HCT116 (cell line): Measurements from ENCODE around the gene SPRED1. TPM values are rescaled to one million over a fixed set of nuclear protein-coding genes. Genes with fewer than 3 reads are reported as not detected.

Experiments
- ATAC-seq: fragments of 200-7000 bp; cut with Tn5 transposase; 2 replicates; pipeline ENCODE4 v1.9.1; 2020; ENCODE audit warnings: mild to moderate bottlenecking, moderate library complexity
- BruUV-seq: library from RNA; stranded (reverse); fragments of 400-500 nt; replicated peaks from 2 replicates; lab custom pipeline; 2021; lab: Mats Ljungman, UMichigan
- CTCF ChIA-PET: fragments of 300-600 bp; sonication (Branson Sonifier 250); formaldehyde crosslinking; loops from one replicate; lab custom pipeline; 2021; ENCODE audit warnings: antibody characterized with exemption; lab: Charles Lee
- POLR2A ChIA-PET: fragments of 300-600, 350-600 bp; sonication (Branson Sonifier 250); formaldehyde crosslinking; loops from one replicate; lab custom pipeline; 2021; ENCODE audit warnings: antibody characterized with exemption; lab: Charles Lee
- RAD21 ChIA-PET, 2 experiments: fragments of 300-600 bp; sonication (Branson Sonifier 250); formaldehyde crosslinking; loops; one replicate each; lab custom pipeline; 2023; ENCODE audit warnings: low total read pairs in 2 of 2; ENCODE audit not compliant: uncharacterized antibody in 2 of 2, unreplicated experiment in 2 of 2, low non-redundant PET in 1 of 2; lab: Charles Lee
- DNase-seq: peaks from one replicate; pipeline ENCODE4 v3.0.0-alpha.2; 2010; ENCODE audit warnings: low read depth, low spot score
- H2AFZ ChIP-seq: fragments of 200-600 bp; shearing (Covaris generic), sonication (generic); 2 replicates; pipeline ENCODE4 v1.6.1; 2017; ENCODE audit warnings: low read depth, mixed run types, mixed read lengths, antibody characterized with exemption, low read length; ENCODE audit not compliant: poor library complexity, severe bottlenecking
- H3K27ac ChIP-seq: 2 replicates; pipeline ENCODE4 v1.5.1; 2012; ENCODE audit warnings: low read depth, low read length
- H3K27me3 ChIP-seq: fragments of 200-600 bp; sonication (generic); 2 replicates; pipeline ENCODE4 v1.6.1; 2016; ENCODE audit warnings: mixed run types, low read length, mixed read lengths; ENCODE audit not compliant: insufficient read depth
- H3K36me3 ChIP-seq, 2 experiments: fragments of 200-500 bp in 1 of 2; fragments of 200-600 bp in 1 of 2; sonication (Bioruptor generic) in 1 of 2; sonication (generic) in 1 of 2; 2 replicates each; pipeline versions ENCODE4 v1.5.1 to v1.6.1; 2014 to 2016; ENCODE audit warnings: low read length in 2 of 2, inconsistent platforms in 1 of 2, mixed read lengths in 1 of 2, mixed run types in 1 of 2; ENCODE audit not compliant: insufficient read depth in 2 of 2, control insufficient read depth in 1 of 2
- H3K4me1 ChIP-seq, 2 experiments: fragments of 200-600 bp in 1 of 2; sonication (generic) in 1 of 2; 2 replicates each; pipeline versions ENCODE4 v1.5.1 to v1.6.1; 2012 to 2017; ENCODE audit warnings: low read length in 2 of 2, inconsistent platforms in 1 of 2, mild to moderate bottlenecking in 1 of 2, mixed read lengths in 1 of 2, mixed run types in 1 of 2, moderate library complexity in 1 of 2; ENCODE audit not compliant: insufficient read depth in 2 of 2, control insufficient read depth in 1 of 2
- H3K4me2 ChIP-seq: fragments of 200-600 bp; sonication (generic); 2 replicates; pipeline ENCODE4 v1.6.1; 2017; ENCODE audit warnings: mixed run types, low read length, mixed read lengths
- H3K4me3 ChIP-seq, 2 experiments: fragments of 200-600 bp in 1 of 2; sonication (generic) in 1 of 2; replicated peaks in 1 of 2; 2 replicates each; pipeline ENCODE4 v1.5.1; 2011 to 2016; ENCODE audit warnings: low read length in 2 of 2, control low read depth in 1 of 2, low read depth in 1 of 2, mild to moderate bottlenecking in 1 of 2, mixed read lengths in 1 of 2, mixed run types in 1 of 2
- H3K79me2 ChIP-seq: fragments of 200-600 bp; sonication (generic); 2 replicates; pipeline ENCODE4 v1.6.1; 2017; ENCODE audit warnings: mild to moderate bottlenecking, mixed run types, low read length, moderate library complexity, mixed read lengths; ENCODE audit not compliant: insufficient read depth
- H3K9ac ChIP-seq: fragments of 200-600 bp; sonication (generic); 2 replicates; pipeline ENCODE4 v1.6.1; 2016; ENCODE audit warnings: low read length, mixed read lengths
- H3K9me2 ChIP-seq: fragments of 200-600 bp; sonication (generic), shearing (Covaris generic); 2 replicates; pipeline ENCODE4 v1.6.1; 2017; ENCODE audit warnings: mixed run types, mild to moderate bottlenecking, moderate library complexity; ENCODE audit not compliant: insufficient read depth
- H3K9me3 ChIP-seq, 2 experiments: fragments of 200-500 bp in 1 of 2; fragments of 200-600 bp in 1 of 2; sonication (Bioruptor generic) in 1 of 2; sonication (generic) in 1 of 2; 2 replicates each; pipeline ENCODE4 v1.6.1; 2014 to 2017; ENCODE audit warnings: low read length in 2 of 2, mixed read lengths in 2 of 2, inconsistent platforms in 1 of 2, low read depth in 1 of 2, mild to moderate bottlenecking in 1 of 2, mixed run types in 1 of 2, moderate library complexity in 1 of 2; ENCODE audit not compliant: control insufficient read depth in 1 of 2, insufficient read depth in 1 of 2
- H4K20me1 ChIP-seq: fragments of 200-600 bp; sonication (generic), shearing (Covaris generic); 2 replicates; pipeline ENCODE4 v1.6.1; 2017; ENCODE audit warnings: mixed run types, mild to moderate bottlenecking, moderate library complexity; ENCODE audit not compliant: insufficient read depth
- CBX3 ChIP-seq: IDR thresholded peaks from 2 replicates; pipeline ENCODE4 v1.6.1; 2012; ENCODE audit warnings: low read depth
- CEBPB ChIP-seq: IDR thresholded peaks from 2 replicates; pipeline ENCODE4 v1.6.1; 2012; ENCODE audit warnings: low read depth
- EGR1 ChIP-seq: IDR thresholded peaks from 2 replicates; pipeline ENCODE4 v1.6.1; 2012; ENCODE audit warnings: low read depth
- ELF1 ChIP-seq: IDR thresholded peaks from 2 replicates; pipeline ENCODE4 v1.6.1; 2012; ENCODE audit warnings: low read depth, borderline replicate concordance
- EZH2 ChIP-seq: fragments of 200-600 bp; sonication (generic); IDR thresholded peaks from 2 replicates; pipeline ENCODE4 v1.6.1; 2017; ENCODE audit warnings: antibody characterized with exemption, mixed run types
- FOSL1 ChIP-seq: IDR thresholded peaks from 2 replicates; pipeline ENCODE4 v1.6.1; 2012; ENCODE audit warnings: low read depth
- JUND ChIP-seq: IDR thresholded peaks from 2 replicates; pipeline ENCODE4 v1.6.1; 2012
- MAX ChIP-seq: IDR thresholded peaks from 2 replicates; pipeline ENCODE4 v1.6.1; 2012
- POLR2AphosphoS5 ChIP-seq: IDR thresholded peaks from 2 replicates; pipeline ENCODE4 v1.6.1; 2011; ENCODE audit warnings: mild to moderate bottlenecking, low read depth, low read length, moderate library complexity
- SP1 ChIP-seq: IDR thresholded peaks from 2 replicates; pipeline ENCODE4 v1.6.1; 2012; ENCODE audit warnings: low read depth
- SRF ChIP-seq: IDR thresholded peaks from 2 replicates; pipeline ENCODE4 v1.6.1; 2012; ENCODE audit warnings: low read depth
- YY1 ChIP-seq: IDR thresholded peaks from 2 replicates; pipeline ENCODE4 v1.6.1; 2011; ENCODE audit warnings: low read length, low read depth, moderate library complexity, mild to moderate bottlenecking; ENCODE audit not compliant: insufficient replicate concordance; ENCODE audit errors: extremely low read depth
- ZNF274 ChIP-seq: fragments of 200-500 bp; sonication (Bioruptor generic); IDR thresholded peaks from 2 replicates; pipeline ENCODE4 v1.6.1; 2014; ENCODE audit warnings: mild to moderate bottlenecking, low read depth, low read length, inconsistent platforms
- intact Hi-C: fragments of 100-400 bp; cut with micrococcal nuclease; formaldehyde crosslinking; loops from 2 replicates; pipeline ENCODE4 v1.10.0; 2022
- total RNA-seq: library from RNA; stranded (reverse); gene quantifications from one replicate; pipeline ENCODE4 v1.2.1, GENCODE V29; 2021; ENCODE audit not compliant: unreplicated experiment
- TF ChIP-seq, protein P1 (sequence below), 3 experiments: fragments of 200-600 bp in 1 of 3; sonication (generic) in 1 of 3; IDR thresholded peaks in 2 of 3; conservative IDR thresholded peaks in 1 of 3; 2 replicates each; pipeline ENCODE4 v1.5.1; 2012 to 2017; ENCODE audit warnings: low read depth in 2 of 3, low read length in 2 of 3, antibody characterized with exemption in 1 of 3, borderline replicate concordance in 1 of 3, control low read depth in 1 of 3, mild to moderate bottlenecking in 1 of 3, mixed read lengths in 1 of 3, mixed run types in 1 of 3, moderate library complexity in 1 of 3; ENCODE audit not compliant: insufficient read depth in 1 of 3
- TF ChIP-seq, protein P2 (sequence below): IDR thresholded peaks from 2 replicates; pipeline ENCODE4 v1.6.1; 2011; ENCODE audit warnings: mild to moderate bottlenecking, low read length, moderate library complexity; ENCODE audit not compliant: insufficient replicate concordance; ENCODE audit errors: extremely low read depth

The SPRED1 gene
- total RNA-seq, 1 experiment from 2014 or later: 24.7 TPM

DNA sequence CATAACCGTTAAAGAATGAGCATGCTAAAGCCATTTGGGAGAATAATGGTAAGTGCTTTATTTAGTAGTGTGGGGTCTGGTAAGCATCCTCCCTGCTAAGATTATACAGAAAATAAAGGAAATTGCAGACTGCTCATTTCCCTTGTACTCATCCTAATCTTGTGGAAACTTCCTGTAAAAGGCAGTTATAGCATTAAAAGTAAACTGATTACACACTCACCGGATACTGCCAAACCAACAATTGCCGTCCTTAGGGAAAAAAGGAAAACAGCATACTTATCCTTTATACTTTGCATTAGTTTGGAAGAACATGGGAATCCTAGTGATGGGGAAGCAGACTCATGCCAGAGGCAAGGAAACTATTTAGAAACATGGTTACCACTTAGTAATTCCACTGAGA, 5.3 kb upstream of the SPRED1 start:
- Histone ChIP-seq H3K9me3 (no peaks in the 10 kb centered on the region), H3K27ac (no peak overlapping the region), H3K9me2 (no peaks in the 10 kb centered on the region), H3K4me2 (no peak overlapping the region), H4K20me1 (no peaks in the 10 kb centered on the region), H3K27me3 (no peaks in the 10 kb centered on the region), H3K4me1 (peaks cover 8 to 12% of the 10 kb centered on the region in 2 experiments; a peak in 3 of 4 replicates), H3K9ac (no peak overlapping the region), H3K79me2 (no peaks in the 10 kb centered on the region), H2AFZ (no peak overlapping the region), H3K4me3 (no peak overlapping the region), H3K36me3 (no peaks in the 10 kb centered on the region)
- ChIA-PET RAD21 (no interaction called here), POLR2A (no interaction called here), CTCF (no interaction called here)
- TF ChIP-seq YY1: no peak
- TF ChIP-seq EZH2: no peak
- TF ChIP-seq, protein P1, sequence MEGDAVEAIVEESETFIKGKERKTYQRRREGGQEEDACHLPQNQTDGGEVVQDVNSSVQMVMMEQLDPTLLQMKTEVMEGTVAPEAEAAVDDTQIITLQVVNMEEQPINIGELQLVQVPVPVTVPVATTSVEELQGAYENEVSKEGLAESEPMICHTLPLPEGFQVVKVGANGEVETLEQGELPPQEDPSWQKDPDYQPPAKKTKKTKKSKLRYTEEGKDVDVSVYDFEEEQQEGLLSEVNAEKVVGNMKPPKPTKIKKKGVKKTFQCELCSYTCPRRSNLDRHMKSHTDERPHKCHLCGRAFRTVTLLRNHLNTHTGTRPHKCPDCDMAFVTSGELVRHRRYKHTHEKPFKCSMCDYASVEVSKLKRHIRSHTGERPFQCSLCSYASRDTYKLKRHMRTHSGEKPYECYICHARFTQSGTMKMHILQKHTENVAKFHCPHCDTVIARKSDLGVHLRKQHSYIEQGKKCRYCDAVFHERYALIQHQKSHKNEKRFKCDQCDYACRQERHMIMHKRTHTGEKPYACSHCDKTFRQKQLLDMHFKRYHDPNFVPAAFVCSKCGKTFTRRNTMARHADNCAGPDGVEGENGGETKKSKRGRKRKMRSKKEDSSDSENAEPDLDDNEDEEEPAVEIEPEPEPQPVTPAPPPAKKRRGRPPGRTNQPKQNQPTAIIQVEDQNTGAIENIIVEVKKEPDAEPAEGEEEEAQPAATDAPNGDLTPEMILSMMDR (IDR thresholded peaks at IDR 0.05 in 2 of 3, conservative IDR thresholded peaks at IDR 0.05 in 1 of 3; ENCODE audit: borderline replicate concordance in 1 of 3, insufficient read depth in 1 of 3, low read depth in 2 of 3, low read length in 2 of 3): no peak
- no peak for TF ChIP-seq EGR1
- no peak for TF ChIP-seq POLR2AphosphoS5
- TF ChIP-seq ELF1: no peak
- TF ChIP-seq MAX: no peak
- TF ChIP-seq, protein P2, sequence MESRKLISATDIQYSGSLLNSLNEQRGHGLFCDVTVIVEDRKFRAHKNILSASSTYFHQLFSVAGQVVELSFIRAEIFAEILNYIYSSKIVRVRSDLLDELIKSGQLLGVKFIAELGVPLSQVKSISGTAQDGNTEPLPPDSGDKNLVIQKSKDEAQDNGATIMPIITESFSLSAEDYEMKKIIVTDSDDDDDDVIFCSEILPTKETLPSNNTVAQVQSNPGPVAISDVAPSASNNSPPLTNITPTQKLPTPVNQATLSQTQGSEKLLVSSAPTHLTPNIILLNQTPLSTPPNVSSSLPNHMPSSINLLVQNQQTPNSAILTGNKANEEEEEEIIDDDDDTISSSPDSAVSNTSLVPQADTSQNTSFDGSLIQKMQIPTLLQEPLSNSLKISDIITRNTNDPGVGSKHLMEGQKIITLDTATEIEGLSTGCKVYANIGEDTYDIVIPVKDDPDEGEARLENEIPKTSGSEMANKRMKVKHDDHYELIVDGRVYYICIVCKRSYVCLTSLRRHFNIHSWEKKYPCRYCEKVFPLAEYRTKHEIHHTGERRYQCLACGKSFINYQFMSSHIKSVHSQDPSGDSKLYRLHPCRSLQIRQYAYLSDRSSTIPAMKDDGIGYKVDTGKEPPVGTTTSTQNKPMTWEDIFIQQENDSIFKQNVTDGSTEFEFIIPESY: no peak
- no peak for TF ChIP-seq CBX3
- no peak for TF ChIP-seq JUND
- no peak for TF ChIP-seq CEBPB
- TF ChIP-seq ZNF274: no peak
- no peak for TF ChIP-seq SRF
- TF ChIP-seq SP1: no peak
- TF ChIP-seq FOSL1: no peak
- intact Hi-C loops: no loop called here
- BruUV-seq: no TSS peak
- no peak for DNase-seq
- ATAC-seq: no peak
